NOMO-1 treated with DMSO at 0.1 percent for 48 hours (cell line): ENCODE data around the gene RBKS.
A peak's percentile ranks its signal among the peaks of the same experiment; 100 is the strongest.

Source experiments
- DNase-seq: peaks from one replicate; lab custom pipeline; 2025; ENCODE audit not compliant: unreplicated experiment; lab: John Stamatoyannopoulos, UW

Gene RBKS

GRCh38 chr2:27890146-27890923 lies at the start of gene RBKS, which contains the start of gene BABAM2:
TSS of gene RBKS (minus strand) at chr2:27890387. CDS start at chr2:27890345, 42 bp downstream.
TSS of gene BABAM2 (plus strand) at chr2:27890729. CDS start at chr2:27894557, 3,828 bp downstream.
- DNase-seq, result peak; percentile 91

GRCh38 chr2:27935026-27935425 lies 44.8 kb upstream of the RBKS start:
- no peak for DNase-seq

- no peak for DNase-seq
Measured at GRCh38 chr2:27932396-27932795, 42.2 kb upstream of the RBKS start.

GRCh38 chr2:27931361-27931950 lies 41.3 kb upstream of the RBKS start:
- DNase-seq, result no peak

GRCh38 chr2:27929916-27930486 lies 39.8 kb upstream of the RBKS start:
- DNase-seq, result no peak

GRCh38 chr2:27925766-27926472 lies 35.7 kb upstream of the RBKS start:
- DNase-seq, result no peak

- no peak for DNase-seq
Measured at GRCh38 chr2:27922842-27923241, 32.7 kb upstream of the RBKS start.

- DNase-seq, result no peak
Measured at GRCh38 chr2:27921880-27922547, 31.8 kb upstream of the RBKS start.

GRCh38 chr2:27921424-27921823 lies 31.2 kb upstream of the RBKS start:
- DNase-seq, result no peak

- DNase-seq, result peak; percentile 82
Measured at GRCh38 chr2:27920148-27920885, 30.1 kb upstream of the RBKS start.

GRCh38 chr2:27916293-27916995 lies 26.3 kb upstream of the RBKS start:
- DNase-seq, result no peak

- no peak for DNase-seq
Measured at GRCh38 chr2:27915874-27916273, 25.7 kb upstream of the RBKS start.

GRCh38 chr2:27915191-27915590 lies 25.0 kb upstream of the RBKS start:
- no peak for DNase-seq

- DNase-seq, result no peak
Measured at GRCh38 chr2:27914805-27915175, 24.6 kb upstream of the RBKS start.

GRCh38 chr2:27914041-27914804 lies 24.0 kb upstream of the RBKS start:
- peak; percentile 28 for DNase-seq

GRCh38 chr2:27912512-27912911 lies 22.3 kb upstream of the RBKS start:
- DNase-seq, result no peak

- DNase-seq, result no peak
Measured at GRCh38 chr2:27911458-27912210, 21.4 kb upstream of the RBKS start.

GRCh38 chr2:27909901-27910300 lies 19.7 kb upstream of the RBKS start:
- no peak for DNase-seq
